A549 (cell line): Measurements from ENCODE around the gene ZNF185.

Experiments used
- POLR2A ChIP-seq: IDR thresholded peaks from 2 replicates; pipeline ENCODE4 v1.6.1; 2012; ENCODE audit warnings: mild to moderate bottlenecking, low read length
- RAD21 ChIP-seq, 2 experiments: fragments of >200 bp in 1 of 2; sonication (Bioruptor Twin) in 1 of 2; formaldehyde crosslinking in 1 of 2; IDR thresholded peaks in 1 of 2; conservative IDR thresholded peaks in 1 of 2; 2 replicates in 1 of 2; 3 replicates in 1 of 2; pipeline ENCODE4 v1.6.1; 2012 to 2018; ENCODE audit warnings: inconsistent platforms in 1 of 2
- TF ChIP-seq, protein P1 (sequence below): fragments of >200 bp; sonication (Bioruptor Twin); formaldehyde crosslinking; IDR thresholded peaks from 3 replicates; pipeline ENCODE4 v1.5.1; 2016

DNA sequence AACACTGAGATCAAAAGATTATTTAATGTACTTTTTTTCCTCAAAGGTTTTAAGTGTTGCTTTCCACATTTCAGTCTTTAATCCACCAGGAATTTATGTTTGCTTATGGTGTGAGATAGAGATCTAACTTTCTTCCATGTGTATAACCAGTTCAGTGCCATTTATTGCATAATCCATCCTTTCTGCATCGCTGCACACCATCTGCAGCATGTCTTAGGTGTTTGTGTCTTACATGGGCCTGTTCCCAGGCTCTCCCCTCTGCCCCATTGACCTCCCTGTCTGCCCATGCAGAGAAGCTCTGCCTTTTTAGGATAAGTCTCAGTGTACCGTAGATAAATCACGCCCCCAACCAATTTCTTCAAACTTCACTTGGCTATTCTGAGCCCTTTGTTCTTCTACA is 36.8 kb upstream of the ZNF185 start:
- TF ChIP-seq, protein P1, sequence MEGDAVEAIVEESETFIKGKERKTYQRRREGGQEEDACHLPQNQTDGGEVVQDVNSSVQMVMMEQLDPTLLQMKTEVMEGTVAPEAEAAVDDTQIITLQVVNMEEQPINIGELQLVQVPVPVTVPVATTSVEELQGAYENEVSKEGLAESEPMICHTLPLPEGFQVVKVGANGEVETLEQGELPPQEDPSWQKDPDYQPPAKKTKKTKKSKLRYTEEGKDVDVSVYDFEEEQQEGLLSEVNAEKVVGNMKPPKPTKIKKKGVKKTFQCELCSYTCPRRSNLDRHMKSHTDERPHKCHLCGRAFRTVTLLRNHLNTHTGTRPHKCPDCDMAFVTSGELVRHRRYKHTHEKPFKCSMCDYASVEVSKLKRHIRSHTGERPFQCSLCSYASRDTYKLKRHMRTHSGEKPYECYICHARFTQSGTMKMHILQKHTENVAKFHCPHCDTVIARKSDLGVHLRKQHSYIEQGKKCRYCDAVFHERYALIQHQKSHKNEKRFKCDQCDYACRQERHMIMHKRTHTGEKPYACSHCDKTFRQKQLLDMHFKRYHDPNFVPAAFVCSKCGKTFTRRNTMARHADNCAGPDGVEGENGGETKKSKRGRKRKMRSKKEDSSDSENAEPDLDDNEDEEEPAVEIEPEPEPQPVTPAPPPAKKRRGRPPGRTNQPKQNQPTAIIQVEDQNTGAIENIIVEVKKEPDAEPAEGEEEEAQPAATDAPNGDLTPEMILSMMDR = no peak
- no peak for TF ChIP-seq RAD21 (conservative IDR thresholded peaks at IDR 0.05 in 1 of 2, IDR thresholded peaks at IDR 0.05 in 1 of 2)
- TF ChIP-seq POLR2A = no peak
